ENCODE measurements around the gene NELFE. TPM values are rescaled to one million over a fixed set of nuclear protein-coding genes. Genes with fewer than 3 reads are reported as not detected.

NELFE gene
- total RNA-seq, 1 experiment from 2014 or later, result 91.4 TPM

DNA sequence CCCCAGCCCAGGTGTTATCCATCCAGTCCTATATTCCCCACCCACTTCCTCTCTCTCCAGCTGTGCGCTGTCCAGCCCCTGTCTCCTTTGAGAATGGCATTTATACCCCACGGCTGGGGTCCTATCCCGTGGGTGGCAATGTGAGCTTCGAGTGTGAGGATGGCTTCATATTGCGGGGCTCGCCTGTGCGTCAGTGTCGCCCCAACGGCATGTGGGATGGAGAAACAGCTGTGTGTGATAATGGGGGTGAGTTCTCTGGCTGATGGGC, 30.2 kb downstream of the NELFE start:
- no peak overlapping the region for H3K27ac ChIP-seq (ENCODE audit: insufficient read length, low read depth, low read length)
- peaks cover 0 to 6% (median 2%) of the 10 kb centered on the region in 3 experiments; a peak in 1 of 7 replicates for H3K36me3 Mint-ChIP-seq (ENCODE audit: insufficient read depth in 1 of 3, low read depth in 3 of 3)
- no peaks in the 10 kb centered on the region for H4K20me1 ChIP-seq (ENCODE audit: control insufficient read depth, insufficient read depth, insufficient read length)
- H3K9me3 Mint-ChIP-seq, result peaks cover 9 to 13% of the 10 kb centered on the region in 2 experiments
- DNase-seq, result no peak
- no peak overlapping the region for H3K9ac ChIP-seq (ENCODE audit: extremely low read depth, insufficient read length, low read length)
- H3T11ph ChIP-seq (ENCODE audit: low read length), result no peak overlapping the region
- no peaks in the 10 kb centered on the region for H3K79me1 ChIP-seq (ENCODE audit: insufficient read depth, low read depth, low read length, poor library complexity, severe bottlenecking)
- no peak overlapping the region for H4K8ac ChIP-seq (replicated peaks; ENCODE audit: insufficient read length, low read depth, low read length)
- no peak overlapping the region for H4K91ac ChIP-seq (ENCODE audit: insufficient read length, low read depth, low read length)
- H3K23me2 ChIP-seq (ENCODE audit: insufficient read length, low read depth, low read length, poor library complexity, severe bottlenecking), result no peaks in the 10 kb centered on the region
- H3K27me3 ChIP-seq (ENCODE audit: insufficient read depth, low read length), result no peaks in the 10 kb centered on the region
- H3K79me2 ChIP-seq (ENCODE audit: insufficient read depth, low read length), result no peaks in the 10 kb centered on the region
- no peak overlapping the region for H3K4ac ChIP-seq (ENCODE audit: low read depth, low read length)
- TF ChIP-seq, protein P1, sequence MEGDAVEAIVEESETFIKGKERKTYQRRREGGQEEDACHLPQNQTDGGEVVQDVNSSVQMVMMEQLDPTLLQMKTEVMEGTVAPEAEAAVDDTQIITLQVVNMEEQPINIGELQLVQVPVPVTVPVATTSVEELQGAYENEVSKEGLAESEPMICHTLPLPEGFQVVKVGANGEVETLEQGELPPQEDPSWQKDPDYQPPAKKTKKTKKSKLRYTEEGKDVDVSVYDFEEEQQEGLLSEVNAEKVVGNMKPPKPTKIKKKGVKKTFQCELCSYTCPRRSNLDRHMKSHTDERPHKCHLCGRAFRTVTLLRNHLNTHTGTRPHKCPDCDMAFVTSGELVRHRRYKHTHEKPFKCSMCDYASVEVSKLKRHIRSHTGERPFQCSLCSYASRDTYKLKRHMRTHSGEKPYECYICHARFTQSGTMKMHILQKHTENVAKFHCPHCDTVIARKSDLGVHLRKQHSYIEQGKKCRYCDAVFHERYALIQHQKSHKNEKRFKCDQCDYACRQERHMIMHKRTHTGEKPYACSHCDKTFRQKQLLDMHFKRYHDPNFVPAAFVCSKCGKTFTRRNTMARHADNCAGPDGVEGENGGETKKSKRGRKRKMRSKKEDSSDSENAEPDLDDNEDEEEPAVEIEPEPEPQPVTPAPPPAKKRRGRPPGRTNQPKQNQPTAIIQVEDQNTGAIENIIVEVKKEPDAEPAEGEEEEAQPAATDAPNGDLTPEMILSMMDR (conservative IDR thresholded peaks at IDR 0.05), result no peak
- no peak overlapping the region; the same call in 1 of the 2 replicates for H3K14ac ChIP-seq (ENCODE audit: insufficient read depth, low read length)
- H2BK15ac ChIP-seq (ENCODE audit: low read depth, low read length), result no peak overlapping the region
- H3K4me3 Mint-ChIP-seq, result no peak overlapping the region
- H3K23ac ChIP-seq (ENCODE audit: insufficient read length, low read depth, low read length), result no peak overlapping the region
- no peaks in the 10 kb centered on the region for H3K9me3 ChIP-seq (ENCODE audit: control insufficient read depth, low read depth, low read length)
- H3K27ac Mint-ChIP-seq, result no peak overlapping the region
- no peak overlapping the region for H2AK5ac ChIP-seq (ENCODE audit: insufficient read length, low read length)
- no peak overlapping the region for H4K5ac ChIP-seq (ENCODE audit: insufficient read length, low read depth, low read length)
- no peak overlapping the region for H3K4me2 ChIP-seq (ENCODE audit: insufficient read depth, insufficient read length, low read length)
- no peak overlapping the region for H2BK5ac ChIP-seq (ENCODE audit: insufficient read length, low read length)
- H3K4me1 ChIP-seq (ENCODE audit: insufficient read depth, low read length), result no peaks in the 10 kb centered on the region
- no peak overlapping the region for H2BK20ac ChIP-seq (ENCODE audit: low read depth, low read length, poor library complexity, severe bottlenecking)
- H3K27me3 Mint-ChIP-seq (ENCODE audit: low read depth), result peaks cover 17% of the 10 kb centered on the region
- H2BK120ac ChIP-seq (ENCODE audit: low read depth, low read length, poor library complexity, severe bottlenecking), result no peak overlapping the region
- no peak overlapping the region for H2AFZ ChIP-seq (ENCODE audit: low read length)
- no peak overlapping the region for H3K56ac ChIP-seq (ENCODE audit: insufficient read length, low read depth, low read length)
- no peak overlapping the region for H3K18ac ChIP-seq (ENCODE audit: insufficient read length, low read depth, low read length)
- WGBS (ENCODE audit: extremely low coverage, insufficient read length, low lambda C conversion rate), result no CpG with 5 or more reads among the region's 9 CpGs
- H3K4me1 Mint-ChIP-seq, result no peaks in the 10 kb centered on the region; a peak in 1 of 4 replicates
- no peak overlapping the region for H2BK12ac ChIP-seq (ENCODE audit: insufficient read length, low read depth, low read length)

All from H9 (cell line).